Daoy (cell line): Measurements from ENCODE around the gene DEGS2. TPM values are rescaled to one million over a fixed set of nuclear protein-coding genes. Genes with fewer than 3 reads are reported as not detected.

Experiments used
- total RNA-seq: library from RNA; depleted of rRNA; stranded (reverse); fragments of >200 nt; shearing (Covaris generic); gene quantifications from 2 replicates; pipeline ENCODE4 v1.2.3, GENCODE V29; 2014; rRNA removed

The DEGS2 gene
- total RNA-seq, 1 experiment from 2014 or later, result 0.06 TPM

Other genes starting within 250 kb of the DEGS2 start
- 18.6 and 40.1 TPM in 2 replicates for gene EVL, start 94.2 kb downstream of the DEGS2 start, total RNA-seq
- 44.1 and 47.3 TPM in 2 replicates for gene YY1, start 79.5 kb upstream of the DEGS2 start, total RNA-seq
- 30.7 and 34.7 TPM in 2 replicates for gene SLC25A29, start 146.8 kb upstream of the DEGS2 start, total RNA-seq
- not detected in 2 replicates for gene SLC25A47, start 163.7 kb upstream of the DEGS2 start, total RNA-seq
- gene WDR25, start 216.8 kb upstream of the DEGS2 start, total RNA-seq, result 30.2 and 32.1 TPM in 2 replicates